Measurements from ENCODE around the gene VWA8. TPM values are rescaled to one million over a fixed set of nuclear protein-coding genes. Genes with fewer than 3 reads are reported as not detected.

VWA8 gene
- total and polyA plus RNA-seq, 2 experiments from 2014 or later, result 6.3 to 24.6 TPM

DNA sequence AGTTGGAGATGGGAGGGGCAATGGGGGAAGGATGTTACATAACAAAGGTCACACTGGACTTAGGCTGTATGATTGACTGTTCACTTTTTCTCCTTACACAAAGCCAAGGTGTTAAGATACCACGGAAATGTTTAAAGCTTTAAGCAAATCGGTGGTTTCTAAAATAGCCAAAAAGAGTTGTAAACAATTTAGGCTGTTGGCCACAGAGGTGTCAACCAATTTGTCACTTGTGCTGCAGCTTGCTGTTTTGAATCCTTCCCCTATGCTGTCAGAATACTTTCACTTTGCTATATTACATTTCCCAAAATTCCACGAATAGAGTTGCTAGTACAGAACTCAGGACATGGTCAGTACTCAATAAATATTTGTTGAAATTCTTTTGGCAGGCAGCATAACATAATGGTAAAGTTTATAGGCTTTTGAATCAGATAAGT is 149.3 kb downstream of the VWA8 start (continued):
- TF ChIP-seq, protein P1, sequence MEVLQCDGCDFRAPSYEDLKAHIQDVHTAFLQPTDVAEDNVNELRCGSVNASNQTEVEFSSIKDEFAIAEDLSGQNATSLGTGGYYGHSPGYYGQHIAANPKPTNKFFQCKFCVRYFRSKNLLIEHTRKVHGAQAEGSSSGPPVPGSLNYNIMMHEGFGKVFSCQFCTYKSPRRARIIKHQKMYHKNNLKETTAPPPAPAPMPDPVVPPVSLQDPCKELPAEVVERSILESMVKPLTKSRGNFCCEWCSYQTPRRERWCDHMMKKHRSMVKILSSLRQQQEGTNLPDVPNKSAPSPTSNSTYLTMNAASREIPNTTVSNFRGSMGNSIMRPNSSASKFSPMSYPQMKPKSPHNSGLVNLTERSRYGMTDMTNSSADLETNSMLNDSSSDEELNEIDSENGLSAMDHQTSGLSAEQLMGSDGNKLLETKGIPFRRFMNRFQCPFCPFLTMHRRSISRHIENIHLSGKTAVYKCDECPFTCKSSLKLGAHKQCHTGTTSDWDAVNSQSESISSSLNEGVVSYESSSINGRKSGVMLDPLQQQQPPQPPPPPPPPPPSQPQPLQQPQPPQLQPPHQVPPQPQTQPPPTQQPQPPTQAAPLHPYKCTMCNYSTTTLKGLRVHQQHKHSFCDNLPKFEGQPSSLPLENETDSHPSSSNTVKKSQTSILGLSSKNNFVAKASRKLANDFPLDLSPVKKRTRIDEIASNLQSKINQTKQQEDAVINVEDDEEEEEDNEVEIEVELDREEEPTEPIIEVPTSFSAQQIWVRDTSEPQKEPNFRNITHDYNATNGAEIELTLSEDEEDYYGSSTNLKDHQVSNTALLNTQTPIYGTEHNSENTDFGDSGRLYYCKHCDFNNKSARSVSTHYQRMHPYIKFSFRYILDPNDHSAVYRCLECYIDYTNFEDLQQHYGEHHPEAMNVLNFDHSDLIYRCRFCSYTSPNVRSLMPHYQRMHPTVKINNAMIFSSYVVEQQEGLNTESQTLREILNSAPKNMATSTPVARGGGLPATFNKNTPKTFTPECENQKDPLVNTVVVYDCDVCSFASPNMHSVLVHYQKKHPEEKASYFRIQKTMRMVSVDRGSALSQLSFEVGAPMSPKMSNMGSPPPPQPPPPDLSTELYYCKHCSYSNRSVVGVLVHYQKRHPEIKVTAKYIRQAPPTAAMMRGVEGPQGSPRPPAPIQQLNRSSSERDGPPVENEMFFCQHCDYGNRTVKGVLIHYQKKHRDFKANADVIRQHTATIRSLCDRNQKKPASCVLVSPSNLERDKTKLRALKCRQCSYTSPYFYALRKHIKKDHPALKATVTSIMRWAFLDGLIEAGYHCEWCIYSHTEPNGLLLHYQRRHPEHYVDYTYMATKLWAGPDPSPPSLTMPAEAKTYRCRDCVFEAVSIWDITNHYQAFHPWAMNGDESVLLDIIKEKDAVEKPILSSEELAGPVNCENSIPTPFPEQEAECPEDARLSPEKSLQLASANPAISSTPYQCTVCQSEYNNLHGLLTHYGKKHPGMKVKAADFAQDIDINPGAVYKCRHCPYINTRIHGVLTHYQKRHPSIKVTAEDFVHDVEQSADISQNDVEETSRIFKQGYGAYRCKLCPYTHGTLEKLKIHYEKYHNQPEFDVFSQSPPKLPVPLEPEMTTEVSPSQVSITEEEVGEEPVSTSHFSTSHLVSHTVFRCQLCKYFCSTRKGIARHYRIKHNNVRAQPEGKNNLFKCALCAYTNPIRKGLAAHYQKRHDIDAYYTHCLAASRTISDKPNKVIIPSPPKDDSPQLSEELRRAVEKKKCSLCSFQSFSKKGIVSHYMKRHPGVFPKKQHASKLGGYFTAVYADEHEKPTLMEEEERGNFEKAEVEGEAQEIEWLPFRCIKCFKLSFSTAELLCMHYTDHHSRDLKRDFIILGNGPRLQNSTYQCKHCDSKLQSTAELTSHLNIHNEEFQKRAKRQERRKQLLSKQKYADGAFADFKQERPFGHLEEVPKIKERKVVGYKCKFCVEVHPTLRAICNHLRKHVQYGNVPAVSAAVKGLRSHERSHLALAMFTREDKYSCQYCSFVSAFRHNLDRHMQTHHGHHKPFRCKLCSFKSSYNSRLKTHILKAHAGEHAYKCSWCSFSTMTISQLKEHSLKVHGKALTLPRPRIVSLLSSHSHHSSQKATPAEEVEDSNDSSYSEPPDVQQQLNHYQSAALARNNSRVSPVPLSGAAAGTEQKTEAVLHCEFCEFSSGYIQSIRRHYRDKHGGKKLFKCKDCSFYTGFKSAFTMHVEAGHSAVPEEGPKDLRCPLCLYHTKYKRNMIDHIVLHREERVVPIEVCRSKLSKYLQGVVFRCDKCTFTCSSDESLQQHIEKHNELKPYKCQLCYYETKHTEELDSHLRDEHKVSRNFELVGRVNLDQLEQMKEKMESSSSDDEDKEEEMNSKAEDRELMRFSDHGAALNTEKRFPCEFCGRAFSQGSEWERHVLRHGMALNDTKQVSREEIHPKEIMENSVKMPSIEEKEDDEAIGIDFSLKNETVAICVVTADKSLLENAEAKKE (CRISPR knock-in tag; IDR thresholded peaks at IDR 0.05), result no peak
- TF ChIP-seq, protein P2, sequence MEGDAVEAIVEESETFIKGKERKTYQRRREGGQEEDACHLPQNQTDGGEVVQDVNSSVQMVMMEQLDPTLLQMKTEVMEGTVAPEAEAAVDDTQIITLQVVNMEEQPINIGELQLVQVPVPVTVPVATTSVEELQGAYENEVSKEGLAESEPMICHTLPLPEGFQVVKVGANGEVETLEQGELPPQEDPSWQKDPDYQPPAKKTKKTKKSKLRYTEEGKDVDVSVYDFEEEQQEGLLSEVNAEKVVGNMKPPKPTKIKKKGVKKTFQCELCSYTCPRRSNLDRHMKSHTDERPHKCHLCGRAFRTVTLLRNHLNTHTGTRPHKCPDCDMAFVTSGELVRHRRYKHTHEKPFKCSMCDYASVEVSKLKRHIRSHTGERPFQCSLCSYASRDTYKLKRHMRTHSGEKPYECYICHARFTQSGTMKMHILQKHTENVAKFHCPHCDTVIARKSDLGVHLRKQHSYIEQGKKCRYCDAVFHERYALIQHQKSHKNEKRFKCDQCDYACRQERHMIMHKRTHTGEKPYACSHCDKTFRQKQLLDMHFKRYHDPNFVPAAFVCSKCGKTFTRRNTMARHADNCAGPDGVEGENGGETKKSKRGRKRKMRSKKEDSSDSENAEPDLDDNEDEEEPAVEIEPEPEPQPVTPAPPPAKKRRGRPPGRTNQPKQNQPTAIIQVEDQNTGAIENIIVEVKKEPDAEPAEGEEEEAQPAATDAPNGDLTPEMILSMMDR (conservative IDR thresholded peaks at IDR 0.05; ENCODE audit: low read depth in 2 of 2), result no peak
- no peak for TF ChIP-seq ETS1 (IDR thresholded peaks at IDR 0.05)
- no peak for TF ChIP-seq JUNB (IDR thresholded peaks at IDR 0.05; ENCODE audit: unreplicated experiment)
- TF ChIP-seq STAT1 (IDR thresholded peaks at IDR 0.05; ENCODE audit: unreplicated experiment), result no peak
- no peak for TF ChIP-seq EZH2phosphoT487 (IDR thresholded peaks at IDR 0.05; ENCODE audit: unreplicated experiment)
- TF ChIP-seq POLR2AphosphoS5 (IDR thresholded peaks at IDR 0.05; ENCODE audit: low read depth), result no peak
- TF ChIP-seq ZNF331 (CRISPR knock-in tag; IDR thresholded peaks at IDR 0.05; ENCODE audit: low read depth), result no peak
- TF ChIP-seq CREB1 (CRISPR knock-in tag; IDR thresholded peaks at IDR 0.05; ENCODE audit: low read depth), result no peak

Measured in GM23338 (cell line).